K562 (cell line): ENCODE measurements around the gene KCNK7. TPM values are rescaled to one million over a fixed set of nuclear protein-coding genes. Genes with fewer than 3 reads are reported as not detected.

Experiments used
- CEBPB ChIP-seq: fragments of 450-650 bp; IDR thresholded peaks from 2 replicates; pipeline ENCODE4 v1.6.1; 2016; ENCODE audit warnings: missing genetic modification characterization, missing compliant biosample characterization
- CREB1 ChIP-seq, 2 experiments: sonication (generic) in 1 of 2; formaldehyde crosslinking in 1 of 2; IDR thresholded peaks; 2 replicates each; pipeline versions ENCODE4 v1.6.1 to v1.8.0; 2012 to 2022; ENCODE audit warnings: inconsistent platforms in 1 of 2, mild to moderate bottlenecking in 1 of 2, missing genetic modification reagents in 1 of 2, moderate library complexity in 1 of 2
- CTCFL ChIP-seq: IDR thresholded peaks from 2 replicates; pipeline ENCODE4 v1.6.1; 2011; ENCODE audit warnings: borderline replicate concordance, low read depth, mild to moderate bottlenecking, moderate library complexity, low read length; ENCODE audit not compliant: insufficient read depth, poor library complexity, severe bottlenecking
- FOSL1 ChIP-seq: fragments of 200-800 bp; sonication (Bioruptor generic); conservative IDR thresholded peaks from 2 replicates; pipeline ENCODE4 v1.6.1; 2016; ENCODE audit warnings: missing genetic modification characterization, missing compliant biosample characterization
- HNRNPL ChIP-seq: fragments of 200-400 bp; formaldehyde crosslinking; IDR thresholded peaks from 2 replicates; pipeline ENCODE4 v1.6.1; 2017; ENCODE audit warnings: low read depth, mild to moderate bottlenecking, low read length
- MYBL2 ChIP-seq, 2 experiments: fragments of 450-650 bp in 1 of 2; sonication (generic) in 1 of 2; formaldehyde crosslinking in 1 of 2; IDR thresholded peaks; 2 replicates each; pipeline versions ENCODE4 v1.6.1 to v1.8.1; 2017 to 2022; ENCODE audit warnings: borderline replicate concordance in 1 of 2, inconsistent platforms in 1 of 2, low read depth in 1 of 2, mild to moderate bottlenecking in 1 of 2, missing genetic modification reagents in 1 of 2, moderate library complexity in 1 of 2
- PCBP2 ChIP-seq: fragments of 200-400 bp; formaldehyde crosslinking; IDR thresholded peaks from 2 replicates; pipeline ENCODE4 v1.6.1; 2018; ENCODE audit warnings: low read length, low read depth, mild to moderate bottlenecking, moderate library complexity; ENCODE audit not compliant: poor library complexity, severe bottlenecking
- RBM22 ChIP-seq: fragments of 200-400 bp; formaldehyde crosslinking; IDR thresholded peaks from 2 replicates; pipeline ENCODE4 v1.6.1; 2018; ENCODE audit warnings: low read length, low read depth; ENCODE audit not compliant: poor library complexity, severe bottlenecking
- TBL1XR1 ChIP-seq, 2 experiments: IDR thresholded peaks; 2 replicates each; pipeline ENCODE4 v1.6.1; 2012; ENCODE audit warnings: improper control_type of control experiment in 2 of 2, low read length in 2 of 2, mild to moderate bottlenecking in 1 of 2
- TEAD1 ChIP-seq, 2 experiments: fragments of 450-650 bp in 1 of 2; sonication (generic) in 1 of 2; formaldehyde crosslinking; IDR thresholded peaks; 2 replicates each; pipeline versions ENCODE4 v1.4.0 to v1.8.0; 2020 to 2022; ENCODE audit warnings: mild to moderate bottlenecking in 2 of 2, missing genetic modification reagents in 1 of 2
- TRIM24 ChIP-seq, 2 experiments: fragments of 450-650 bp; IDR thresholded peaks; 2 replicates each; pipeline ENCODE4 v1.6.1; 2016
- ZBTB26 ChIP-seq: fragments of 450-650 bp; formaldehyde crosslinking; IDR thresholded peaks from 2 replicates; pipeline ENCODE4 v1.4.0; 2022; ENCODE audit warnings: missing genetic modification characterization
- ZFP30 ChIP-seq: fragments of 250-450 bp; sonication (Bioruptor Pico); IDR thresholded peaks from 2 replicates; pipeline ENCODE4 v1.8.0; 2022; ENCODE audit warnings: moderate library complexity, mild to moderate bottlenecking, inconsistent platforms, borderline replicate concordance
- ZNF184 ChIP-seq: sonication (generic); formaldehyde crosslinking; IDR thresholded peaks from 2 replicates; pipeline ENCODE4 v1.5.0; 2020; ENCODE audit warnings: missing genetic modification reagents
- ZNF717 ChIP-seq: fragments of 250-450 bp; sonication (Bioruptor Pico); IDR thresholded peaks from 2 replicates; pipeline ENCODE4 v1.5.0; 2021
- polyA plus RNA-seq, 8 experiments: library from polyadenylated mRNA; depleted of rRNA in 4 of 8; stranded (reverse) in 5 of 8; unstranded in 3 of 8; fragments of >200 nt; fragmentation: Nextera tagmentation in 2 of 8; fragmentation: Illumina TruSeq in 1 of 8; extraction: Ambion mirVana in 2 of 8; extraction: Trizol in 1 of 8; gene quantifications; 2 replicates each; pipeline versions ENCODE4 v1.2.1 to v1.2.3, GENCODE V29; 2011 to 2014; ENCODE audit warnings: inconsistent platforms in 1 of 8, missing spikeins in 1 of 8
- total RNA-seq, 7 experiments: library from RNA; depleted of rRNA in 6 of 7; stranded (reverse); fragments of >200 nt in 6 of 7; fragmentation: Illumina TruSeq in 2 of 7; extraction: Trizol in 2 of 7; gene quantifications; 2 replicates each; pipeline versions ENCODE4 v1.2.1 to v1.2.3, GENCODE V29; 2011 to 2021; ENCODE audit warnings: low replicate concordance in 1 of 7
- TF ChIP-seq, protein P1 (sequence below): fragments of 450-650 bp; IDR thresholded peaks from 2 replicates; pipeline ENCODE4 v1.6.1; 2017; ENCODE audit warnings: mild to moderate bottlenecking, moderate library complexity
- TF ChIP-seq, protein P2 (sequence below): fragments of 200-800 bp; sonication (Bioruptor generic); IDR thresholded peaks from 2 replicates; pipeline ENCODE4 v1.6.1; 2017; ENCODE audit warnings: missing genetic modification characterization, missing compliant biosample characterization
- TF ChIP-seq, protein P3 (sequence below): IDR thresholded peaks from 2 replicates; pipeline ENCODE4 v1.6.1; 2012; ENCODE audit warnings: low read depth, low read length, improper control_type of control experiment, borderline replicate concordance

Gene KCNK7
- total and polyA plus RNA-seq, 9 of the 15 experiments (the other 6 are each of a cell fraction or from before 2014, with no cell fraction given) = 0.07 to 0.40 TPM; not detected in 7

GRCh38 chr11:65574811-65575567 is 20.6 kb downstream of the KCNK7 start (continued):
- TF ChIP-seq HNRNPL (no peak), RBM22 (no peak), CTCFL (no peak), MYBL2 (IDR thresholded peaks at IDR 0.05; ENCODE audit: low read depth) (no peak), MYBL2 (CRISPR knock-in tag; IDR thresholded peaks at IDR 0.05; ENCODE audit: borderline replicate concordance) (no peak), PCBP2 (no peak), CREB1 (IDR thresholded peaks at IDR 0.05) (no peak; the same call in 1 of the 2 replicates), CREB1 (CRISPR knock-in tag; IDR thresholded peaks at IDR 0.05) (no peak), ZNF184 (CRISPR knock-in tag) (no peak), TEAD1 (CRISPR knock-in tag; IDR thresholded peaks at IDR 0.05) (no peak), ZBTB26 (CRISPR knock-in tag) (no peak), TBL1XR1 (IDR thresholded peaks at IDR 0.05; ENCODE audit: low read length in 2 of 2) (peak; percentile 81 to 87), CEBPB (no peak), ZNF717 (CRISPR knock-in tag) (0 out of 2 replicates have a peak, but pooled peaks have one; percentile 67), FOSL1 (tag) (peak; percentile 38; the same call in 1 of the 2 replicates), ZFP30 (CRISPR knock-in tag) (no peak), TRIM24 (IDR thresholded peaks at IDR 0.05) (peak; percentile 91 to 94)
- TF ChIP-seq, protein P1, sequence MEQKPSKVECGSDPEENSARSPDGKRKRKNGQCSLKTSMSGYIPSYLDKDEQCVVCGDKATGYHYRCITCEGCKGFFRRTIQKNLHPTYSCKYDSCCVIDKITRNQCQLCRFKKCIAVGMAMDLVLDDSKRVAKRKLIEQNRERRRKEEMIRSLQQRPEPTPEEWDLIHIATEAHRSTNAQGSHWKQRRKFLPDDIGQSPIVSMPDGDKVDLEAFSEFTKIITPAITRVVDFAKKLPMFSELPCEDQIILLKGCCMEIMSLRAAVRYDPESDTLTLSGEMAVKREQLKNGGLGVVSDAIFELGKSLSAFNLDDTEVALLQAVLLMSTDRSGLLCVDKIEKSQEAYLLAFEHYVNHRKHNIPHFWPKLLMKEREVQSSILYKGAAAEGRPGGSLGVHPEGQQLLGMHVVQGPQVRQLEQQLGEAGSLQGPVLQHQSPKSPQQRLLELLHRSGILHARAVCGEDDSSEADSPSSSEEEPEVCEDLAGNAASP = no peak
- TF ChIP-seq, protein P2, sequence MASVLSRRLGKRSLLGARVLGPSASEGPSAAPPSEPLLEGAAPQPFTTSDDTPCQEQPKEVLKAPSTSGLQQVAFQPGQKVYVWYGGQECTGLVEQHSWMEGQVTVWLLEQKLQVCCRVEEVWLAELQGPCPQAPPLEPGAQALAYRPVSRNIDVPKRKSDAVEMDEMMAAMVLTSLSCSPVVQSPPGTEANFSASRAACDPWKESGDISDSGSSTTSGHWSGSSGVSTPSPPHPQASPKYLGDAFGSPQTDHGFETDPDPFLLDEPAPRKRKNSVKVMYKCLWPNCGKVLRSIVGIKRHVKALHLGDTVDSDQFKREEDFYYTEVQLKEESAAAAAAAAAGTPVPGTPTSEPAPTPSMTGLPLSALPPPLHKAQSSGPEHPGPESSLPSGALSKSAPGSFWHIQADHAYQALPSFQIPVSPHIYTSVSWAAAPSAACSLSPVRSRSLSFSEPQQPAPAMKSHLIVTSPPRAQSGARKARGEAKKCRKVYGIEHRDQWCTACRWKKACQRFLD (CRISPR knock-in tag) = no peak; the same call in none of the 2 replicates
- TF ChIP-seq, protein P3, sequence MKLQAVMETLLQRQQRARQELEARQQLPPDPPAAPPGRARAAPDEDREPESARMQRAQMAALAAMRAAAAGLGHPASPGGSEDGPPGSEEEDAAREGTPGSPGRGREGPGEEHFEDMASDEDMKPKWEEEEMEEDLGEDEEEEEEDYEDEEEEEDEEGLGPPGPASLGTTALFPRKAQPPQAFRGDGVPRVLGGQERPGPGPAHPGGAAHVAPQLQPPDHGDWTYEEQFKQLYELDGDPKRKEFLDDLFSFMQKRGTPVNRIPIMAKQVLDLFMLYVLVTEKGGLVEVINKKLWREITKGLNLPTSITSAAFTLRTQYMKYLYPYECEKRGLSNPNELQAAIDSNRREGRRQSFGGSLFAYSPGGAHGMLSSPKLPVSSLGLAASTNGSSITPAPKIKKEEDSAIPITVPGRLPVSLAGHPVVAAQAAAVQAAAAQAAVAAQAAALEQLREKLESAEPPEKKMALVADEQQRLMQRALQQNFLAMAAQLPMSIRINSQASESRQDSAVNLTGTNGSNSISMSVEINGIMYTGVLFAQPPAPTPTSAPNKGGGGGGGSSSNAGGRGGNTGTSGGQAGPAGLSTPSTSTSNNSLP = no peak
